Spleen (tissue), 7 donors: ENCODE data around the gene MAL.

ENCODE experiments used
- POLR2A ChIP-seq, 3 donors: fragments of 450-650 bp; IDR thresholded peaks; one replicate each; pipeline ENCODE4 v1.5.1; 2017; ENCODE audit warnings: antibody characterized with exemption in 3 of 3, mild to moderate bottlenecking in 1 of 3
- TF ChIP-seq, protein P1 (sequence below), 11 experiments: fragments of 200-600 bp in 7 of 11; fragments of 450-650 bp in 4 of 11; sonication (generic) in 4 of 11; IDR thresholded peaks in 8 of 11; conservative IDR thresholded peaks in 3 of 11; 1 replicate in 7 of 11; 2 replicates in 4 of 11; pipeline versions ENCODE4 v1.4.0 to v1.8.0; 2016 to 2021; ENCODE audit warnings: antibody characterized with exemption in 11 of 11, inconsistent platforms in 4 of 11, mild to moderate bottlenecking in 1 of 11
- donor health status: DM: no; HTN: no; CAD: no; lungs with moderate emphysema.
- donor health status: DM: no; HTN: no; CAD: no.
- donor health status: DM: no; HTN: no; CAD: no.

DNA sequence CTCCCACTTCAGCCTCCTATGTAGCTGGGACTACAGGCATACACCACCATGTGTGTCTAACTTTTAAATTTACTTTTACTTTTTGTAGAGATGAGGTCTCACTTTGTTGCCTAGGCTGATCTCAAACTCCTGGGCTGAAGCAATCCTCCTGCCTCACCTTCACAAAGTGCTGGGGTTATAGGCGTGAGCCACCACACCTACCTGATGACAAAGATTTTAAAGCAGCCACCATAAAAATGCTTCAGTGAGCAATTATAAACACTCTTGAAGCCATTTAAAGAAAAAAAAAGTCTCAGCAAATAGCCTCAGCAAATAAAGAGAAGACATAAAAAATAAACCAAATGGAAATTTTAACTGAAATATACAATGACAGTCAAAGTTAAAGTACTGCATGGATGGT is 60.5 kb downstream of the MAL start:
- TF ChIP-seq, protein P1, sequence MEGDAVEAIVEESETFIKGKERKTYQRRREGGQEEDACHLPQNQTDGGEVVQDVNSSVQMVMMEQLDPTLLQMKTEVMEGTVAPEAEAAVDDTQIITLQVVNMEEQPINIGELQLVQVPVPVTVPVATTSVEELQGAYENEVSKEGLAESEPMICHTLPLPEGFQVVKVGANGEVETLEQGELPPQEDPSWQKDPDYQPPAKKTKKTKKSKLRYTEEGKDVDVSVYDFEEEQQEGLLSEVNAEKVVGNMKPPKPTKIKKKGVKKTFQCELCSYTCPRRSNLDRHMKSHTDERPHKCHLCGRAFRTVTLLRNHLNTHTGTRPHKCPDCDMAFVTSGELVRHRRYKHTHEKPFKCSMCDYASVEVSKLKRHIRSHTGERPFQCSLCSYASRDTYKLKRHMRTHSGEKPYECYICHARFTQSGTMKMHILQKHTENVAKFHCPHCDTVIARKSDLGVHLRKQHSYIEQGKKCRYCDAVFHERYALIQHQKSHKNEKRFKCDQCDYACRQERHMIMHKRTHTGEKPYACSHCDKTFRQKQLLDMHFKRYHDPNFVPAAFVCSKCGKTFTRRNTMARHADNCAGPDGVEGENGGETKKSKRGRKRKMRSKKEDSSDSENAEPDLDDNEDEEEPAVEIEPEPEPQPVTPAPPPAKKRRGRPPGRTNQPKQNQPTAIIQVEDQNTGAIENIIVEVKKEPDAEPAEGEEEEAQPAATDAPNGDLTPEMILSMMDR (IDR thresholded peaks at IDR 0.05 in 8 of 11, conservative IDR thresholded peaks at IDR 0.05 in 3 of 11) = no peak
- TF ChIP-seq POLR2A (IDR thresholded peaks at IDR 0.05) = no peak
